K562 (cell line): ENCODE data around the gene ELAC2. TPM values are rescaled to one million over a fixed set of nuclear protein-coding genes. Genes with fewer than 3 reads are reported as not detected.

Experiments
- BHLHE40 ChIP-seq: IDR thresholded peaks from 2 replicates; pipeline ENCODE4 v1.6.1; 2011; ENCODE audit warnings: low read length, improper control_type of control experiment
- CREB5 ChIP-seq: fragments of 250-450 bp; sonication (Bioruptor Pico); IDR thresholded peaks from 2 replicates; pipeline ENCODE4 v1.5.0; 2020; ENCODE audit warnings: mild to moderate bottlenecking
- CTCFL ChIP-seq: IDR thresholded peaks from 2 replicates; pipeline ENCODE4 v1.6.1; 2011; ENCODE audit warnings: borderline replicate concordance, low read depth, mild to moderate bottlenecking, moderate library complexity, low read length; ENCODE audit not compliant: insufficient read depth, poor library complexity, severe bottlenecking
- ELF2 ChIP-seq: fragments of 250-450 bp; sonication (Bioruptor Pico); IDR thresholded peaks from 2 replicates; pipeline ENCODE4 v1.5.0; 2021; ENCODE audit warnings: mild to moderate bottlenecking
- EZH2 ChIP-seq: IDR thresholded peaks from 2 replicates; pipeline ENCODE4 v1.6.1; 2012; ENCODE audit warnings: low read depth, mild to moderate bottlenecking, inconsistent platforms, low read length, borderline replicate concordance
- HNRNPL ChIP-seq: fragments of 200-400 bp; formaldehyde crosslinking; IDR thresholded peaks from 2 replicates; pipeline ENCODE4 v1.6.1; 2017; ENCODE audit warnings: low read depth, mild to moderate bottlenecking, low read length
- KDM1A ChIP-seq, 2 experiments: fragments of 450-650 bp; IDR thresholded peaks; 2 replicates each; pipeline ENCODE4 v1.6.1; 2016; ENCODE audit warnings: mild to moderate bottlenecking in 2 of 2
- KLF16 ChIP-seq: IDR thresholded peaks from 2 replicates; pipeline ENCODE4 v1.6.1; 2016; ENCODE audit warnings: antibody characterized with exemption
- MAFF ChIP-seq: IDR thresholded peaks from 2 replicates; pipeline ENCODE4 v1.6.1; 2012; ENCODE audit warnings: low read length, improper control_type of control experiment
- MITF ChIP-seq: IDR thresholded peaks from 2 replicates; pipeline ENCODE4 v1.6.1; 2014; ENCODE audit warnings: antibody characterized with exemption
- MNT ChIP-seq, 2 experiments: fragments of 450-650 bp; conservative IDR thresholded peaks; 2 replicates each; pipeline ENCODE4 v1.6.1; 2017; ENCODE audit warnings: mild to moderate bottlenecking in 2 of 2, moderate library complexity in 2 of 2
- MYBL2 ChIP-seq, 2 experiments: fragments of 450-650 bp in 1 of 2; sonication (generic) in 1 of 2; formaldehyde crosslinking in 1 of 2; IDR thresholded peaks; 2 replicates each; pipeline versions ENCODE4 v1.6.1 to v1.8.1; 2017 to 2022; ENCODE audit warnings: borderline replicate concordance in 1 of 2, inconsistent platforms in 1 of 2, low read depth in 1 of 2, mild to moderate bottlenecking in 1 of 2, missing genetic modification reagents in 1 of 2, moderate library complexity in 1 of 2
- NFE2 ChIP-seq: IDR thresholded peaks from 2 replicates; pipeline ENCODE4 v1.6.1; 2014; ENCODE audit warnings: antibody characterized with exemption, low read depth
- NUFIP1 ChIP-seq: fragments of 450-650 bp; IDR thresholded peaks from 2 replicates; pipeline ENCODE4 v1.6.1; 2018; ENCODE audit not compliant: partially characterized antibody
- POLR2AphosphoS5 ChIP-seq: IDR thresholded peaks from 2 replicates; pipeline ENCODE4 v1.6.1; 2011; ENCODE audit warnings: mild to moderate bottlenecking, low read depth, low read length, moderate library complexity; ENCODE audit not compliant: control insufficient read depth, insufficient read depth
- SMARCC2 ChIP-seq: fragments of 450-650 bp; IDR thresholded peaks from 2 replicates; pipeline ENCODE4 v1.6.1; 2017; ENCODE audit warnings: antibody characterized with exemption, moderate library complexity, mild to moderate bottlenecking, low read depth
- SOX6 ChIP-seq: fragments of 450-650 bp; IDR thresholded peaks from 2 replicates; pipeline ENCODE4 v1.6.1; 2014; ENCODE audit warnings: mild to moderate bottlenecking
- TFE3 ChIP-seq: fragments of 450-650 bp; formaldehyde crosslinking; IDR thresholded peaks from 2 replicates; pipeline ENCODE4 v1.4.0; 2020; ENCODE audit warnings: mild to moderate bottlenecking, mixed read lengths
- ZNF143 ChIP-seq: sonication (generic); formaldehyde crosslinking; IDR thresholded peaks from 2 replicates; pipeline ENCODE4 v1.9.0; 2022; ENCODE audit warnings: mild to moderate bottlenecking, missing genetic modification reagents
- ZNF354B ChIP-seq: fragments of 250-450 bp; sonication (Bioruptor Pico); IDR thresholded peaks from 2 replicates; pipeline ENCODE4 v1.4.0; 2020
- polyA plus RNA-seq, 8 experiments: library from polyadenylated mRNA; depleted of rRNA in 4 of 8; stranded (reverse) in 5 of 8; unstranded in 3 of 8; fragments of >200 nt; fragmentation: Nextera tagmentation in 2 of 8; fragmentation: Illumina TruSeq in 1 of 8; extraction: Ambion mirVana in 2 of 8; extraction: Trizol in 1 of 8; gene quantifications; 2 replicates each; pipeline versions ENCODE4 v1.2.1 to v1.2.3, GENCODE V29; 2011 to 2014; ENCODE audit warnings: inconsistent platforms in 1 of 8, missing spikeins in 1 of 8
- total RNA-seq, 7 experiments: library from RNA; depleted of rRNA in 6 of 7; stranded (reverse); fragments of >200 nt in 6 of 7; fragmentation: Illumina TruSeq in 2 of 7; extraction: Trizol in 2 of 7; gene quantifications; 2 replicates each; pipeline versions ENCODE4 v1.2.1 to v1.2.3, GENCODE V29; 2011 to 2021; ENCODE audit warnings: low replicate concordance in 1 of 7

The ELAC2 gene
- total and polyA plus RNA-seq, 9 of the 15 experiments (the other 6 are each of a cell fraction or from before 2014, with no cell fraction given) = 4.5 to 129 (median 70.6) TPM

GRCh38 chr17:13017655-13018459 lies at the start of gene ELAC2 (continued):
- no peak for TF ChIP-seq NUFIP1
- peak; percentile 44; the same call in 1 of the 2 replicates for TF ChIP-seq SOX6
- TF ChIP-seq MAFF = no peak
- no peak for TF ChIP-seq EZH2
- TF ChIP-seq TFE3 (CRISPR knock-in tag) = no peak
- no peak; the same call in 1 of the 2 replicates for TF ChIP-seq BHLHE40
- no peak for TF ChIP-seq ZNF143 (CRISPR knock-in tag)
- peak; percentile 94 to 97 for TF ChIP-seq MNT (conservative IDR thresholded peaks at IDR 0.05)
- TF ChIP-seq KLF16 = no peak
- TF ChIP-seq ZNF354B (CRISPR knock-in tag) = no peak
- TF ChIP-seq MYBL2 (IDR thresholded peaks at IDR 0.05; ENCODE audit: low read depth) = no peak
- TF ChIP-seq MYBL2 (CRISPR knock-in tag; IDR thresholded peaks at IDR 0.05; ENCODE audit: borderline replicate concordance) = no peak
- TF ChIP-seq HNRNPL = no peak
- 0 out of 2 replicates have a peak, but pooled peaks have one; percentile 30 for TF ChIP-seq SMARCC2
- no peak for TF ChIP-seq KDM1A (IDR thresholded peaks at IDR 0.05)
- TF ChIP-seq ELF2 (CRISPR knock-in tag) = peak; percentile 72
- no peak for TF ChIP-seq NFE2
- no peak for TF ChIP-seq CTCFL
- no peak for TF ChIP-seq CREB5 (CRISPR knock-in tag)
- TF ChIP-seq POLR2AphosphoS5 = peak; percentile 79
- TF ChIP-seq MITF = no peak
